A549 (cell line): Measurements from ENCODE around the gene SHLD2. TPM values are rescaled to one million over a fixed set of nuclear protein-coding genes. Genes with fewer than 3 reads are reported as not detected.

Experiments
- ATAC-seq, 2 experiments: fragments of 200-7000 bp in 1 of 2; fragments of >200 bp in 1 of 2; cut with Nextera tagmentation in 1 of 2; cut with Tn5 transposase in 1 of 2; 3 replicates each; pipeline versions ENCODE4 v1.8.0 to v1.9.1; 2018 to 2020; ENCODE audit warnings: mild to moderate bottlenecking in 1 of 2, moderate library complexity in 1 of 2
- CTCF ChIA-PET: fragments of 300-600 bp; sonication (Branson Sonifier 250); formaldehyde crosslinking; extraction: SDS; loops from one replicate; lab custom pipeline; 2021; ENCODE audit warnings: antibody characterized with exemption, inconsistent platforms; lab: Yijun Ruan, JAX
- POLR2A ChIA-PET: fragments of 350-600 bp; formaldehyde crosslinking; extraction: SDS; loops from one replicate; lab custom pipeline; 2021; ENCODE audit warnings: antibody characterized with exemption, inconsistent platforms; lab: Yijun Ruan, JAX
- DNase-seq, 2 experiments: peaks; one replicate each; pipeline versions ENCODE4 v3.0.0 to v3.0.0-alpha.2; 2011 to 2016; ENCODE audit warnings: low read depth in 1 of 2, low spot score in 1 of 2
- FAIRE-seq: peaks from 2 replicates; lab custom pipeline; 2011; peaks lifted over from hg19 to GRCh38; lab: Jason Lieb, UNC
- H3K27ac ChIP-seq, 2 experiments: fragments of >200 bp; sonication (Bioruptor Twin); formaldehyde crosslinking; 3 replicates each; pipeline ENCODE4 v1.5.1; 2016 to 2017
- H3K4me1 ChIP-seq: fragments of >200 bp; sonication (Bioruptor Twin); formaldehyde crosslinking; 3 replicates; pipeline ENCODE4 v1.6.1; 2016
- H3K4me2 ChIP-seq: fragments of >200 bp; sonication (Bioruptor Twin); formaldehyde crosslinking; 3 replicates; pipeline ENCODE4 v1.6.1; 2016
- H3K4me3 ChIP-seq: fragments of >200 bp; sonication (Bioruptor Twin); formaldehyde crosslinking; 3 replicates; pipeline ENCODE4 v1.5.1; 2016
- H3K9me3 ChIP-seq: fragments of >200 bp; sonication (Bioruptor Twin); formaldehyde crosslinking; 3 replicates; pipeline ENCODE4 v1.6.1; 2016
- BCL3 ChIP-seq: fragments of >200 bp; sonication (Bioruptor Twin); formaldehyde crosslinking; IDR thresholded peaks from 3 replicates; pipeline ENCODE4 v1.6.1; 2016
- CBX2 ChIP-seq: fragments of 200-600 bp; sonication (generic); IDR thresholded peaks from 2 replicates; pipeline ENCODE4 v1.6.1; 2016; ENCODE audit warnings: low read depth, mild to moderate bottlenecking, borderline replicate concordance
- CEBPB ChIP-seq, 2 experiments: fragments of >200 bp in 1 of 2; sonication (Bioruptor Twin) in 1 of 2; formaldehyde crosslinking in 1 of 2; IDR thresholded peaks; 2 replicates each; pipeline ENCODE4 v1.6.1; 2012 to 2016
- CHD2 ChIP-seq: fragments of 150-350 bp; IDR thresholded peaks from 2 replicates; pipeline ENCODE4 v1.6.1; 2014; ENCODE audit warnings: low read length; ENCODE audit not compliant: partially characterized antibody
- FOSL2 ChIP-seq, 2 experiments: fragments of 450-650 bp in 1 of 2; fragments of >200 bp in 1 of 2; sonication (Bioruptor Twin) in 1 of 2; formaldehyde crosslinking; IDR thresholded peaks; 2 replicates each; pipeline versions ENCODE4 v1.5.0 to v1.6.1; 2016 to 2020; ENCODE audit warnings: mild to moderate bottlenecking in 1 of 2, moderate library complexity in 1 of 2
- HEYL ChIP-seq: fragments of 250-450 bp; sonication (Bioruptor Pico); IDR thresholded peaks from 2 replicates; pipeline ENCODE4 v1.8.0; 2021; ENCODE audit warnings: mild to moderate bottlenecking, moderate library complexity
- HOXA7 ChIP-seq: fragments of 250-450 bp; sonication (Bioruptor Pico); IDR thresholded peaks from 2 replicates; pipeline ENCODE4 v1.5.0; 2020; ENCODE audit warnings: mild to moderate bottlenecking, moderate library complexity
- HOXB5 ChIP-seq: fragments of 250-450 bp; sonication (Bioruptor Pico); IDR thresholded peaks from 2 replicates; pipeline ENCODE4 v1.5.0; 2020; ENCODE audit warnings: mild to moderate bottlenecking, moderate library complexity
- JUNB ChIP-seq: fragments of >200 bp; sonication (Bioruptor Twin); formaldehyde crosslinking; IDR thresholded peaks from 2 replicates; pipeline ENCODE4 v1.6.1; 2016
- MAFK ChIP-seq: fragments of 450-650 bp; IDR thresholded peaks from 2 replicates; pipeline ENCODE4 v1.6.1; 2014; ENCODE audit not compliant: partially characterized antibody
- NPAS2 ChIP-seq: fragments of 250-450 bp; sonication (Bioruptor Pico); IDR thresholded peaks from 2 replicates; pipeline ENCODE4 v1.8.0; 2022; ENCODE audit warnings: mild to moderate bottlenecking, moderate library complexity, borderline replicate concordance
- SREBF2 ChIP-seq: fragments of 450-650 bp; IDR thresholded peaks from 2 replicates; pipeline ENCODE4 v1.6.1; 2014; ENCODE audit warnings: mild to moderate bottlenecking, moderate library complexity
- ZC3H11A ChIP-seq: fragments of 450-650 bp; IDR thresholded peaks from 2 replicates; pipeline ENCODE4 v1.6.1; 2014; ENCODE audit warnings: antibody characterized with exemption, mild to moderate bottlenecking
- ZSCAN20 ChIP-seq: fragments of 250-450 bp; sonication (Bioruptor Pico); IDR thresholded peaks from 2 replicates; pipeline ENCODE4 v1.8.0; 2022; ENCODE audit warnings: mild to moderate bottlenecking, moderate library complexity
- WGBS: methylation state at CpG from one replicate; pipeline ENCODE4 v1.1.6; 2017; ENCODE audit errors: missing lambda C conversion rate; 5-methylcytosine and 5-hydroxymethylcytosine counted together
- polyA plus RNA-seq, 4 experiments: library from polyadenylated mRNA; depleted of rRNA in 3 of 4; stranded (reverse); fragments of >200 nt; fragmentation: RNase III in 1 of 4; extraction: RNeasy Plus Mini Kit Qiagen cat#74134 plus additional on column Dnase treatment in 1 of 4; gene quantifications; 2 replicates in 3 of 4; 3 replicates in 1 of 4; pipeline ENCODE4 v1.2.3, GENCODE V29; 2011 to 2017
- TF ChIP-seq, protein P1 (sequence below): fragments of >200 bp; sonication (Bioruptor Twin); formaldehyde crosslinking; IDR thresholded peaks from 3 replicates; pipeline ENCODE4 v1.5.1; 2016
- TF ChIP-seq, protein P2 (sequence below): IDR thresholded peaks from 2 replicates; pipeline ENCODE4 v1.6.1; 2012; ENCODE audit warnings: low read depth, borderline replicate concordance

Gene SHLD2
- polyA plus RNA-seq, 2 of the 4 experiments (the other 2 are of a cell fraction): 22.9 to 45.4 TPM

DNA sequence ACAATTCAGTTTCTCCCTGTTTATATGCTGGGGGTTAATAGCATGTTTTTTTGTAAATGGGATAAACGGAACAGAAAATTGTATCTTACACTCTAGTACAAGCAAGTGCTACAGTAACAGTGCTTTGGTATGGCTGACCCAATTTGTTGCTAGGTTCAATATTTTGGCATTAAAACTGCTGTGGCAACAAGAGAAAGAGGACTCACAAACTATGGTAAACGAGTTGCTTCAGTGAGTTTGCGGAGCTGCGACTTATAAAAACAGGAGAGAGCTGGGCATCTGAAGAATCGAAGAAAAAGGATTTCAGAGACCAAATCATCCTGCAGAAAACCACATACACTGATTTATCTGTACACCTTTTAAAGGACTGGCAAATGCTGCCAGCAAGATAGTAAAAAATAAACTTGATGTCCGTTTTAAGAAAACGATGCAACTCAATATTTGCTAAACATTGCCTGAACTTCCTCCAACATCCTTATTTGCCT lies 2.6 kb upstream of the SHLD2 start:
- TF ChIP-seq BCL3 (no peak), ZSCAN20 (no peak), CBX2 (no peak), CHD2 (no peak), HEYL (no peak), HOXB5 (CRISPR knock-in tag) (no peak), ZC3H11A (no peak), JUNB (no peak), NPAS2 (CRISPR knock-in tag) (no peak), SREBF2 (no peak), HOXA7 (CRISPR knock-in tag) (no peak)
- TF ChIP-seq, protein P1, sequence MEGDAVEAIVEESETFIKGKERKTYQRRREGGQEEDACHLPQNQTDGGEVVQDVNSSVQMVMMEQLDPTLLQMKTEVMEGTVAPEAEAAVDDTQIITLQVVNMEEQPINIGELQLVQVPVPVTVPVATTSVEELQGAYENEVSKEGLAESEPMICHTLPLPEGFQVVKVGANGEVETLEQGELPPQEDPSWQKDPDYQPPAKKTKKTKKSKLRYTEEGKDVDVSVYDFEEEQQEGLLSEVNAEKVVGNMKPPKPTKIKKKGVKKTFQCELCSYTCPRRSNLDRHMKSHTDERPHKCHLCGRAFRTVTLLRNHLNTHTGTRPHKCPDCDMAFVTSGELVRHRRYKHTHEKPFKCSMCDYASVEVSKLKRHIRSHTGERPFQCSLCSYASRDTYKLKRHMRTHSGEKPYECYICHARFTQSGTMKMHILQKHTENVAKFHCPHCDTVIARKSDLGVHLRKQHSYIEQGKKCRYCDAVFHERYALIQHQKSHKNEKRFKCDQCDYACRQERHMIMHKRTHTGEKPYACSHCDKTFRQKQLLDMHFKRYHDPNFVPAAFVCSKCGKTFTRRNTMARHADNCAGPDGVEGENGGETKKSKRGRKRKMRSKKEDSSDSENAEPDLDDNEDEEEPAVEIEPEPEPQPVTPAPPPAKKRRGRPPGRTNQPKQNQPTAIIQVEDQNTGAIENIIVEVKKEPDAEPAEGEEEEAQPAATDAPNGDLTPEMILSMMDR: no peak
- TF ChIP-seq, protein P2, sequence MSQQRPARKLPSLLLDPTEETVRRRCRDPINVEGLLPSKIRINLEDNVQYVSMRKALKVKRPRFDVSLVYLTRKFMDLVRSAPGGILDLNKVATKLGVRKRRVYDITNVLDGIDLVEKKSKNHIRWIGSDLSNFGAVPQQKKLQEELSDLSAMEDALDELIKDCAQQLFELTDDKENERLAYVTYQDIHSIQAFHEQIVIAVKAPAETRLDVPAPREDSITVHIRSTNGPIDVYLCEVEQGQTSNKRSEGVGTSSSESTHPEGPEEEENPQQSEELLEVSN: no peak
- CTCF ChIA-PET: interaction anchor here (0.6 to 2.4 kb wide), 5 partner anchors 15 to 153 kb away, joined by 3 to 9 read pairs (median 3); partner anchors contain the start of gene ADIRF
- FAIRE-seq (no peak), ATAC-seq (no peak), DNase-seq (no peak)
- Histone ChIP-seq H3K4me1 (peaks cover 42% of the 10 kb centered on the region), H3K9me3 (no peaks in the 10 kb centered on the region), H3K4me3 (peak overlapping the region; percentile 92), H3K4me2 (peak overlapping the region; percentile 94), H3K27ac (peak overlapping the region; percentile 95 to 97; a peak in 5 of 6 replicates)
- 14% methylated on average over 7 of the region's 7 CpGs for WGBS
- POLR2A ChIA-PET: no interaction called here

DNA sequence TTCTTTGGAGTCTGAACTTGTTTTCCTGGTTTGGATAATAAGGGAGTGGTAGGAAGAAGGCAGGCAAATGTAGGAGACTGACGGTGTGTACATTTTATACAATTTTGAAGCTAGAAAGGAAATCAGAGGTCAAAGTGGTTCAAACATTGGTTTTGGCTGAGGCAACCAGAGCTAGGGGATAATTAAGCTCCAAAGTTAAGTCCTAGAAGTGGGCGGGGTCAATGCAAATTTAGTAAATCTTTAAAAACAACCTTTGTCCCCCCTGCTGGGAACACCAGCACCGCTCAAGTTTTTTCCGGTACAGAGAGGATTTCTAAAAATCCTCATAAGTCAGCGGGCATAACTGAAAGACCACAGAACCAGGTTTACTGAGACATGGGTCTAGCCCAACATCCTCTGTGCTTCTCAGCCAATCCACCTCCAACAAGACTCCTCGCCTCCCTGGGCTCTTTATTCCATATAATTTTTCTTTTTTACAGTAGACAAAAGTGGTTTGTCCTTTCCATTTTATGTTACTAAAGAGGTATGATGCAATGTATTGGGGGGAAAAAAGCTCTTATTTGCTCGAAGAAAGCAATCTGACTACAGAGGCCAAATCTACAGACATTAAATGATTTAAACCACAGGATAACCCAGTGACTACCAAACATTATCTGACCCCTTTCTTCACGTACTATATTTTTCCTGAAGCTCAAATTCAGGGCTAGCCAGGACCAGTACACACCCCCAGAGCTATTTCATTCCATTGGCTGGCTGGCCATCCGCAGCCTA lies 2.0 kb upstream of the SHLD2 start:
- DNase-seq (peak in 1 of 2 experiments; percentile 45), FAIRE-seq (peak; percentile 13), ATAC-seq (no peak)
- ChIA-PET CTCF (interaction anchor here (1.0 to 2.4 kb wide), 5 partner anchors 11 to 154 kb away, joined by 3 to 9 read pairs (median 4); no protein-coding TSS in a partner anchor), POLR2A (interaction anchor here (1.0 to 1.6 kb wide), 2 partner anchors 122 to 127 kb away, joined by 4 to 6 read pairs; no protein-coding TSS in a partner anchor)
- Histone ChIP-seq H3K27ac (peak overlapping the region; percentile 95 to 97), H3K4me1 (peaks cover 42% of the 10 kb centered on the region), H3K4me2 (peak overlapping the region; percentile 94), H3K4me3 (peak overlapping the region; percentile 92), H3K9me3 (no peaks in the 10 kb centered on the region)
- peak; percentile 50 to 61; a peak in 2 of 4 replicates for TF ChIP-seq CEBPB (IDR thresholded peaks at IDR 0.05)
- TF ChIP-seq FOSL2 (IDR thresholded peaks at IDR 0.05): no peak
- no peak for TF ChIP-seq FOSL2 (CRISPR knock-in tag; IDR thresholded peaks at IDR 0.05)
- WGBS: 3% methylated on average over 9 of the region's 9 CpGs

- Histone ChIP-seq H3K4me1 (peaks cover 42% of the 10 kb centered on the region), H3K4me2 (peak overlapping the region; percentile 94), H3K9me3 (no peaks in the 10 kb centered on the region), H3K4me3 (peak overlapping the region; percentile 92), H3K27ac (peak overlapping the region; percentile 95 to 97)
- CTCF ChIA-PET: interaction anchor here (1.1 to 2.4 kb wide), 3 partner anchors 12 to 155 kb away, joined by 4 to 9 read pairs (median 4); no protein-coding TSS in a partner anchor
- TF ChIP-seq MAFK (peak; percentile 91), CBX2 (no peak)
- DNase-seq: peak; percentile 44 to 48
- 1% methylated on average over 18 of the region's 39 CpGs for WGBS
- POLR2A ChIA-PET: interaction anchor here (1.0 to 1.6 kb wide), 2 partner anchors 123 to 128 kb away, joined by 4 to 6 read pairs; no protein-coding TSS in a partner anchor
- no peak for FAIRE-seq
- peak; percentile 49 to 62 for ATAC-seq
Observed at GRCh38 chr10:87093632-87094372, 1.2 kb upstream of the SHLD2 start.
